GM11168 (cell line): ENCODE measurements around the gene RPTN.

ENCODE experiments used
- in situ Hi-C: fragments of 300-500 bp; cut with MboI; formaldehyde crosslinking; loops from one replicate; pipeline ENCODE4 v1.12.0; 2022; ENCODE audit warnings: low sequenced_read_pairs; ENCODE audit not compliant: unreplicated experiment

Gene RPTN

DNA sequence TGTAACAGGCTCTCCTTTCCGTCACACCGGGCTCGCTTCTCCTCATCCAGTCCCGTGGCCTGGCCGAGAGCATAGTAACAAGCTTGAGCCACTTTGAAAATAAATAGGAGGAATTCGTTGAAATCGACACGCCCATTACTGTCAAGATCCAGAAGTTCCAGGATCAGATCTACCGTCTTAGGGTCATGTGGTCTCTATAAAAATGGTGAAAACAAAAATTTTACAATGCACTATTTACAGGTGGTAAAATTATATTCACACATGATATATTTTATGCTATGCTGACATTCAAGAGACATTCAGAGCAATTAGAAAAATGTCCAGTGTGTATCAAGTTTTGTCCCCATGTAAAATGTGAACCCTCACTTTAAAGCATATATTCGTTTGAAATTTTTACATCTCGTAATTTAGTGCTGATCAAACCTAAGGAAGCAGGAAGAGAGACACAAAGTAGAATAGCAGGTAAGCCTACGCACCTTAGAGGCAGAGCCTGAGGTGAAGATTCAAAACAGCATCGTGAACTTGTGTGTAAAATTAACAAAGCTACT lies 46.1 kb downstream of the RPTN start:
- in situ Hi-C loops = no loop called here

DNA sequence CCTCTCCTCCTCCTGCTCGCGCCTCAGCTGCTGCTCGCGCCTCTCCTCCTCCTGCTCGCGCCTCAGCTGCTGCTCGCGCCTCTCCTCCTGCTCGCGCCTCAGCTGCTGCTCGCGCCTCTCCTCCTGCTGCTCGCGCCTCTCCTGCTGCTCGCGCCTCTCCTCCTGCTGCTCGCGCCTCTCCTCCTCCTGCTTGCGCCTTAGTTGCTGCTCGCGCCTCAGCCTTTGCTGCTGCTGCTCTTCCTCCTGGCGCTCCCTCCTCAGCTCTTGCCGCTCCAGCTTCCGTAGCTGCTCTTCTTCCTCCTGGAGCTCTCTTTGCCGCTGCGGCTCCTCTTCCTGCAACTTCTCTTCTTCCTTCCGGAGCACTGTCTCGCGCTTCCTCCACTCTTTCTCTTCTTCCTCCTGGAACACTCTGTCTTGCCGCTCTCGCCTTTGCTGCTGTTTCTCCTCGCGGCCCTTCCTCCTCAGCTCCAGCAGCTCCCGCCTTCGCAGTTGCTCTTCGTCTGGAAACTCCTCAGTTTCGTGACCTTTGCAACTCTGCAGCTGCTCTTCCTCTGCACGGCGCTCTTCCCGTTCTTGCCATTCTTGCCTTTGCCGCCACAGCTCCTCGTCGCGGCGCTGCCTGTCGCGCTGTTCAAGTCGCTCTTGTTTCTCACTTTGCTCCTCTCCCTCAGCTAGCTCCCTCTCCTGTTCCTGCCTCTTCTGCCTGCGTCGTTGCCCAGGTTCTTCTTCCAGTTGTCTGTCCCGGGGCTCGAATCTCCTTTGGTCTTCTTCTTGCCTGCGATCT lies 46.7 kb downstream of the RPTN start:
- in situ Hi-C loops = no loop called here

DNA sequence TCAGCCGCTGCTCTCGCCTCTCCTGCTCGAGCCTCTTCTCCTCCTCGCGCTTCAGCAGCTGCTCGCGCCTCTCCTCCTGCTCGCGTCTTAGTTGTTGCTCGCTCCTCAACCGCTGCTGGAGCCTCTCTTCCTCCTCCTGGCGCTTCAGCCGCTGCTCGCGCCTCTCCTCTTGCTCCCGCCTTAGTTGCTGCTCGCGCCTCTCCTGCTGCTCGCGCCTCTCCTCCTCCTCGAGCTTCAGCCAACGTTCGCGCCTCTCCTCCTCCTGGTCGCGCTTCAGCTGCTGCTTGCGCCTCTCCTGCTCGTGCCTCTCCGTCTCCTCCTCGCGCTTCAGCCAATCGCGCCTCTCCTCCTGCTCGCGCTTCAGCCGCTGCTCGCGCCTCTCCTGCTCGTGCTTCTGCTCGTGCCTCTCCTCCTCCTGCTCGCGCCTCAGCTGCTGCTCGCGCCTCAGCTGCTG lies 47.5 kb downstream of the RPTN start:
- in situ Hi-C loops = no loop called here

DNA sequence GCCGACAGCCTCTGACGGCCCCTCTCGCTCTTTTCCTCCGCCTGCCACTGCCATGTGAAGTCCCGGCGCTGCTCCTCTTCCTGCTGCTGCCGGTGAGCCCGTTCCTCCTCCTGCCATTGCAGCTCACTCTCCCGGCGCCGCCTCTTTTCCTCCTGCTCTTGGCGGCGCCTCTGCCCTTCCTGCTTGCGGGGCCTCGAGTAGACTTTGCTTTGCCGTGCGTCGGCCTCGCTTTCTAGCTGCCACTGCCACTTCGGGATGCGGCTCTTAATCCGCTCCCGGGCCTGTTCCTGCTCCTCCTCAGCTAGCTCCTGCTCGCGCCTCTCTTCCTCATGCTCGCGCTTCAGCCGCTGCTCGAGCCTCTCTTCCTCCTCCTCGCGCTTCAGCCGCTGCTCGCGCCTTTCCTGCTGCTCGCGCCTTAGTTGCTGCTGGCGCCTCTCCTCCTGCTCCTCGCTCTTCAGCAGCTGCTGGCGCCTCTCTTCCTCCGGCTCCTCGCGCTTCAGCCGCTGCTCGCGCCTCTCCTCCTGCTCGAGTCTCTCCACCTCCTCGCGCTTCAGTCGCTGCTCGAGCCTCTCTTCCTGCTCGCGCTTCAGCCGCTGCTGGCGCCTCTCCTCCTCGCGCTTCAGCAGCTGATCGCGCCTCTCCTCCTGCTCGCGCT lies 48.0 kb downstream of the RPTN start:
- in situ Hi-C loops = no loop called here

DNA sequence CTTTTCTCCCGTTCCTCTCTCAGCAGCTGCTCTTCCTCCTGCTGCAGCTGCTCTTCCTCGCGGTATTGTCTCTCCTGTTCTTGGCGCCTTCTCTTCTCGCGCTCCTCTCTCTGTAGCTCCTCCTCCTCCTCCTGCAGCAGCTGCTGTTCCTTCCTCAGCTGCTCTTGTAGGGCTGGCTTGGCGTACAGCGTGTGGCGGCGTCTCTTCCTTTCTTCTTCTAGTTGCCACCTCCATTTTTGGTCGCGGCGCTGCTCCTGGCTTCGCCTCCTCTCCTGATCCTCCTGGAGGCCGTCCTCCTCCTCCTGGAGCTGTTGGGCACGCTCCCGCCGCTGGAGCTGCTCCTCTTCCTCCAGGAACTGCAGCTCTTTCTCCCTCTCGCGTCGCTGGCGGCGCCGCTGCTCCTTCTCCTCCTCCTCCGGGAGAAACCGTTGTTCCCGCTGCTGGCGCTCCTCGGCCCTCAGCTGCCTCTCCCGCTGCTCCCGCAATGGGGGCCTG lies 48.6 kb downstream of the RPTN start:
- in situ Hi-C loops = no loop called here

DNA sequence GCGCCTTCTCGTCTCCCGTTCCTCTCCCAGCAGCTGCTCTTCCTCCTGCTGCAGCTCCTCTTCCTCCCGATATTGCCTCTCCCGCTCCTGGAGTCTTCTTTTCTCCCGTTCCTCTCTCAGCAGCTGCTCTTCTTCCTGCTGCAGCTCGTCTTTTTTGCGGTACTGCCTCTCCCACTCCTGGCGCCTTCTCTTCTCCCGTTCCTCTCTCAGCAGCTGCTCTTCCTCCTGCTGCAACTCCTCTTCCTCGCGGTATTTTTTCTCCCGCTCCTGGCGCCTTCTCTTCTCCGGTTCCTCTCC lies 49.1 kb downstream of the RPTN start:
- in situ Hi-C loops = no loop called here

DNA sequence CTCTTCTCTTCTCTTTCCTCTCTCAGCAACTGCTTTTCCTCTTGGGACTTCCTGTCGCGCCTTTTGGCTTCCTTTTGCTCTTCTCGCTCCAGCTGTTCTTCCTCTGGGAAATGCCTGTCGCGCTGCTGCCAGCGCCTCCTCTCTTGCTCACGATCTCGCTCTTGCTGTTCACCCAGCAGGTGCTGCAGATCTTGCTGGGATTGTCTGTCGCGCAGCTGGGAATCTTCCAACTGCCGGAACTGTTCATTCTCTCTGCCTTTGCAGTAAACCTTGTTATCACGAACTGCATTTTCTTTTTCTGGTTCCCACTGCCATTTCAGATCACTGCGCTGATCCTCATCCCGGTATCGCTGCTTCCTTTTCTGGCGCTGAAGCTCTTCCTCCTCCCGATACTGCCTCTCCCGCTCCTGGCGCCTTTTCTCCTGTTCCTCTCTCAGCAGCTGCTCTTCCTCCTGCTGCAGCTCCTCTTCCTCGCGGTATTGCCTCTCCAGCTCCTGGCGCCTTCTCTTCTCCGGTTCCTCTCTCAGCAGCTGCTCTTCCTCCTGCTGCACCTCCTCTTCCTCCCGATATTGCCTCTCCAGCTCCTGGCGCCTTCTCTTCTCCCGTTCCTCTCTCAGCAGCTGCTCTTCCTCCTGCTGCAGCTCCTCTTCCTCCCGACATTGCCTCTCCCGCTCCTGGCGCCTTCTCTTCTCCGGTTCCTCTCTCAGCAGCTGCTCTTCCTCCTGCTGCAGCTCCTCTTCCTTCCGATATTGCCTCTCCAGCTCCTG lies 49.6 kb downstream of the RPTN start:
- in situ Hi-C loops = no loop called here

DNA sequence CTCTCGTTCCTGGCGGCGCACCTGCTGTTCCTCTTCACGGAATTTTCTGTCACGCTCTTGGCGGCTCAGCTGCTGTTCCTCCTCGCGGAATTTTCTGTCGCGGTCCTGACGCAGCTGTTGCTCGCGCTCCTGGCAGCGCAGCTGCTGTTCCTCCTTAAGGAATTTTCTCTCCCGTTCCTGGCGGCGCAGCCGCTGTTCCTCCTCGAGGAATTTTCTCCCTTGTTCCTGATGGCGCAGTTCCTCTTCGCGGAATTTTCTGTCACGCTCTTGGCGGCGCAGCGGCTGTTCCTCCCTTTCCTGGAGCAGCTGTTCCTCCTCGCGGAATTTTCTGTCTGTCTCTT lies 50.2 kb downstream of the RPTN start:
- in situ Hi-C loops = no loop called here

DNA sequence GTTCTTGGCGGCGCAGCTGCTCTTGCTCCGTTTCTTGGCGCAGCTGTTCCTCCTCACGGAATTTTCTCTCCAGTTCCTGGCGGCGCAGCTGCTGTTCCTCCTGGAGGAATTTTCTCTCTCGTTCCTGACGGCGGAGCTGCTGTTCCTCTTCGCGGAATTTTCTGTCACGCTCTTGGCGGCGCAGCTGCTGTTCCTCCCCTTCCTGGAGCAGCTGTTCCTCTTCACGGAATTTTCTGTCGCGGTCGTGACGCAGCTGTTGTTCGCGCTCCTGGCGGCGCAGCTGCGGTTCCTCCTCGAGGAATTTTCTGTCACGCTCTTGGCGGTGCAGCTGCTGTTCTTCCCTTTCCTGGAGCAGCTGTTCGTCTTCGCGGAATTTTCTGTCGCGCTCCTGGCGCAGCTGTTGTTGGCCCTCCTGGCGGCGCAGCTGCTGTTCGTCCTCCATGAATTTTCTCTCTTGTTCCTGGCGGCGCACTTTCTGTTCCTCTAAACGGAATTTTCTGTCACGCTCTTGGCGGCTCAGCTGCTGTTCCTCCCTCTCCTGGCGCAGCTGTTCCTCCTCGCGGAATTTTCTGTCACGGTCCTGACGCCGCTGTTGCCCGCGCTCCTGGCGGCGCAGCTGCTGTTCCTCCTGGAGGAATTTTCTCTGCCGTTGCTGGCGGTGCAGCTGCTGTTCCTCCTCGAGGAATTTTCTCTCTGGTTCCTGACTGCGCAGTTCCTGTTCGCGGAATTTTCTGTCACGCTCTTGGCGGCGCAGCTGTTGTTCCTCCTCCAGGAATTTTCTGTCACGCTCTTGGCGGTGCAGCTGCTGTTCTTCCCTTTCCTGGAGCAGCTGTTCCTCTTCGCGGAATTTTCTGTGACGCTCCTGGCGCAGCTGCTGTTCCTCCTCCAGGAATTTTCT lies 50.8 kb downstream of the RPTN start:
- in situ Hi-C loops = no loop called here

DNA sequence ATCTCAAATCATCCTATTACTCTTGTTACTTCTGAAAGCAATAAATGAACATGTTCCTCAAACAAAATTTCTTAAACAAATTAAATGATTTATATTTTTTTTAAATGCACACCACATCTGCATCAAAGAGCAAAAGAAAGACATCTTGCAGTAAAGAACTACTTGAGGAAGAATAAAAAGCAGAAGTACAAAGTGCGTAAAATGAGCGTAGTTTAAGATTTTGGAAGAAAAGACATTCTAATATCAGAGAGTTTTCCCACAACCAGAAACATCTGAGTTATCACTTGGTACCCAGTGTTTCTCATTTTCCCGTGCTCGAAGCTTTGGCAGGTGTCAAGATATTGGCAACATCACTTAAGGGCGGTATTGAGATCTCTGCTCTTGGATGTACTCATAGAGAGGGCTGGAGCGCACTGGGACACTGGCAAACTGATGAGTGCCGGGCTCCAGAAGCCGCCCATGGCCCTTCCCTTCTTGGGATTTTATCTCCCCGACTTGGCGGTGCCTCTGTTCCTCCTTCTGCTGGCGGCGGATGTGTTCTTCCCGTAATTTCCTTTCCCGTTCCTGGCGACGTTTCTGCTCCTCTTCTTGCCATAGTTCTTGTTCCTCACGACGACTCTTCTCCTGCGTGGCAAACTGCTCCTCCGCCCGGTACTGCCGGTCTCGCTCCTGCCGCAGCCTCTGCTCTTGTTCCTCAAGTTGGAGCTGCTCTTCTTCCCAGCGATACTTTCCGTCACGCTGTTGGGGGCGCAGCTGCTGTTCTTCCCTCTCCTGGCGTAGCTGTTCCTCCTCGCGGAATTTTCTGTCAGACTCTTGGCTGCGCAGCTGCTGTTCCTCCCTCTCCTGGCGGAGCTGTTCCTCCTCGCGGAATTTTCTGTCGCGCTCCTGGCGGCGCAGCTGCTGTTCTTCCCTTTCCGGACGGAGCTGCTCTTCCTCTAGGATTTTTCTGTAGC lies 51.7 kb downstream of the RPTN start:
- in situ Hi-C loops = no loop called here

DNA sequence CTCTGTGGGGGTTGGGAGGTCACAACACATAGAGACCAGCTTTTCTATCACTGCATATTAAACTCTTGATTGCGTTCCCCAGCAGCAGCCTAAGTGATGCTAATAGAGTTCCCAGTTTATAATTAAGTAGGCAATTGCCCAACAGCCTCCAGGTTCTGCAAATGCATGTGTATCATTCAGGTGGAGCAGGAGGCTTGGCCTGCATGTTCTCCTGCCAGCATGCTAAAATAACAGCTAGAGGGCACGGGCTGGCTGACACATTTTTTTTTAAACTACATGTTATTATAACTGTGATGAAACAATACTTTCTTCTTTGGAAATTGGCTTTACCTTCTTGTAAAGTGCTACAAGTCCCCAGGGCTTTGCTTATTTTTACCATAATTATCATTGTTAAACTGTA lies 54.2 kb downstream of the RPTN start:
- in situ Hi-C loops = no loop called here
